Measurements from ENCODE around the gene IQCB1.
"Not testable (repeated sequence)": the region's sequence is repeated elsewhere in the genome, so short reads cannot be mapped to it uniquely, and the experiment has no call there.

DNA sequence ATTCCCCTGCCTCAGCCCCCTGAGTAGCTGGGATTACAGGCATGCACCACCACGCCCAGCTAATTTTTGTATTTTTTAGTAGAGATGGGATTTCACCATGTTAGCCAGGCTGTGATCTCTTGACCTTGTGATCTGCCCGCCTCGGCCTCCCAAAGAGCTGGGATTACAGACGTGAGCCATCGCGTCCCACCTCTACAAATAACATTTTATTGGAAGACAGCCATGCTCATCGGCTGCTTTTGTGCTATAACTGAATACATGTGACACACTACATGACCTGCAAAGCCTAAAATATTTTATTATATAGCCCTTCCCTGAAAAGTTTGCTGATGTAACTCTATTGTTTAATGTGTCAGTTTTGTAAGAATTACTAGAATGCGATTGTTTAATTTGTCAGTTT, 52.1 kb downstream of the IQCB1 start:
- TF ChIP-seq, protein P1, sequence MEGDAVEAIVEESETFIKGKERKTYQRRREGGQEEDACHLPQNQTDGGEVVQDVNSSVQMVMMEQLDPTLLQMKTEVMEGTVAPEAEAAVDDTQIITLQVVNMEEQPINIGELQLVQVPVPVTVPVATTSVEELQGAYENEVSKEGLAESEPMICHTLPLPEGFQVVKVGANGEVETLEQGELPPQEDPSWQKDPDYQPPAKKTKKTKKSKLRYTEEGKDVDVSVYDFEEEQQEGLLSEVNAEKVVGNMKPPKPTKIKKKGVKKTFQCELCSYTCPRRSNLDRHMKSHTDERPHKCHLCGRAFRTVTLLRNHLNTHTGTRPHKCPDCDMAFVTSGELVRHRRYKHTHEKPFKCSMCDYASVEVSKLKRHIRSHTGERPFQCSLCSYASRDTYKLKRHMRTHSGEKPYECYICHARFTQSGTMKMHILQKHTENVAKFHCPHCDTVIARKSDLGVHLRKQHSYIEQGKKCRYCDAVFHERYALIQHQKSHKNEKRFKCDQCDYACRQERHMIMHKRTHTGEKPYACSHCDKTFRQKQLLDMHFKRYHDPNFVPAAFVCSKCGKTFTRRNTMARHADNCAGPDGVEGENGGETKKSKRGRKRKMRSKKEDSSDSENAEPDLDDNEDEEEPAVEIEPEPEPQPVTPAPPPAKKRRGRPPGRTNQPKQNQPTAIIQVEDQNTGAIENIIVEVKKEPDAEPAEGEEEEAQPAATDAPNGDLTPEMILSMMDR (IDR thresholded peaks at IDR 0.05), result not testable (repeated sequence)
- TF ChIP-seq POLR2A (IDR thresholded peaks at IDR 0.05), result not testable (repeated sequence)
